Forelimb muscle (tissue), 1 donor: Measurements from ENCODE around the gene SELENOV. TPM values are rescaled to one million over a fixed set of nuclear protein-coding genes. Genes with fewer than 3 reads are reported as not detected.

Source experiments
- DNase-seq: peaks from one replicate; pipeline ENCODE4 v3.0.0-alpha.2; 2013; ENCODE audit warnings: low read depth
- polyA plus RNA-seq: library from polyadenylated mRNA; unstranded; fragments of 120-200 nt; gene quantifications from one replicate; pipeline ENCODE4 v1.2.1, GENCODE V29; 2013; ENCODE audit not compliant: insufficient read length

SELENOV gene
- polyA plus RNA-seq, 1 donor = not detected

DNA sequence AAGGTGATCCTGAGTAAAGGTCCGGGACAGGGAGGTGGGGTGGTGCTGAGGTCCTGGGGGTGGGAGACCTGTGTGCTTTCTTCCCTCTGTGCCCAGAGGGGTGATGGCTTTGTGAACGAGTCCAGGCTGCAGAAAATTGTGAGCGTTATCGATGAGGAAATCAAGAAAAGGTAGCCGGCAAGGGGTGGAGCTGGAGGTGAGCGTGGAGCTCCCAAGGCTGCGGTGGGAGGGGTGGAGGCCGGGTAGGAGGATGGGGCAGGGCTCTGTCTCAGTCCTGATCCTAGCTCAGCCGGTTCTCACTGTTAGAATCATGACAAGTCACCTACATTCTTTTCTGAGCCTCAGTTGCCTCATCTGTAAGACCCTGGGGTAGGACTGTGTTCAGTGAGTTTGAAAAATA lies 4.0 kb downstream of the SELENOV start:
- no peak for DNase-seq

- DNase-seq = no peak
Observed at GRCh38 chr19:39520541-39521484, 5.9 kb downstream of the SELENOV start.

DNA sequence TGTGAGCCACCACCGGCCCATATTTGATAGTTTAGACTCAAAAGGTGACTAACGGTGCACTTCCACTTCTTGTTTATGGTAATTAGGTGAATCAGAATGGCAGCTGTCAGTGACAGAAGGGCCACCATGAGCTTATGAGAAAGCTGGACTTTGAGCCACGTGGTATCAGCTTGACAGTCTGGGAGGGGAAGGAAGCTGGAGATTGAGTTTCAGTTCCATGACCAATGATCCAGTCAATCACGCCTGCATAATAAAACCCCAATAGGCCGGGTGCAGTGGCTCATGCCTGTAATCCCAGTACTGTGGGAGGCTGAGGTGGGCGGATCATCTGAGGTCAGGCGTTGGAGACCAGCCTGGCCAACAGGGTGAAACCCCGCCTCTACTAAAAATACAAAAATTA lies 9.6 kb downstream of the SELENOV start:
- DNase-seq = no peak

- no peak for DNase-seq
Observed at GRCh38 chr19:39525205-39525604, 10.3 kb downstream of the SELENOV start.

GRCh38 chr19:39531834-39532232 lies 16.9 kb downstream of the SELENOV start:
- DNase-seq = no peak

GRCh38 chr19:39532233-39533002 lies 17.5 kb downstream of the SELENOV start, which contains the start of gene EID2B:
TSS of gene EID2B (minus strand) at chr19:39532852. CDS start at chr19:39532802, 50 bp downstream.
- peak; percentile 98 for DNase-seq

- no peak for DNase-seq
Observed at GRCh38 chr19:39533003-39533512, 18.1 kb downstream of the SELENOV start.

- no peak for DNase-seq
Observed at GRCh38 chr19:39533791-39534190, 18.9 kb downstream of the SELENOV start.

- DNase-seq = no peak
Observed at GRCh38 chr19:39539165-39539517, 24.2 kb downstream of the SELENOV start.

GRCh38 chr19:39539518-39540332 lies 24.8 kb downstream of the SELENOV start, which contains the start of gene EID2:
TSS of gene EID2 (minus strand) at chr19:39540161. CDS start at chr19:39540079, 82 bp downstream.
- DNase-seq = peak; percentile 91

- DNase-seq = no peak
Observed at GRCh38 chr19:39540333-39540673, 25.4 kb downstream of the SELENOV start.

DNA sequence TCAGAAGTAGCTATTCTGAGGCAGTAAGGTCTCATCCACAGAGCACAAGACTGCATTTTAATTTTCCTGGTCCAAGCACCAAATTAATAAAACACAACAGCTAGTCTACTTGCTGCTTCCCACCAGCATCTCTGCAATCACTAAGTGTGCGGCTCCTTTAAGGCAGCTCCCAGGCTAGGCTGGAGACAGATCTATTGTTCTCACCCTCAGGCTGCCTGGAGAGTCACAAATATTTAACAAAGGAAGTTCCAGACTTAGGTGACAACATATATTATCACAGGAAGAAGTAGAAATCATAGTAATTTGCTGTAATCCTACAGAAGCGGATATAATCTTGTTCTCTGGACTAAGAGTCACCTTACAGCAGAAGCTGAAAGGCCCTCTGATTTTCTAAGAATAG lies 27.3 kb downstream of the SELENOV start:
- DNase-seq = no peak

DNA sequence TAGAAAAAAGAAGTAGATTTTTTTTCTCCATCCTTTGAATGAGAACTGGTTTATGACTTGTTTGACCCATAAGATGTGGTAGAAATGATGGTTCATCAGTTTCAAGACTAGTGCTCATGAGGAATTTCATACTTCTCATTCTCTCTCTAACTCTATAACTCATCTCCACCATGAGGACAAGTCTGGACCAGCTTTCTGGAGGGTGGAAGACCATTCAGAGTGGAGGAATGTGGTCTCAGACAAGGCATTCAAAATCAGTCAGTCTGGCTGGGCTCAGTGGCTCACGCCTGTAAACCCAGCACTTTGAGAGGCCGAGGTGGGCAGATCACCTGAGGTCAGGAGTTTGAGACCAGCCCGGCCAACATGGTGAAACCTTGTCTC lies 28.5 kb downstream of the SELENOV start:
- no peak for DNase-seq

DNA sequence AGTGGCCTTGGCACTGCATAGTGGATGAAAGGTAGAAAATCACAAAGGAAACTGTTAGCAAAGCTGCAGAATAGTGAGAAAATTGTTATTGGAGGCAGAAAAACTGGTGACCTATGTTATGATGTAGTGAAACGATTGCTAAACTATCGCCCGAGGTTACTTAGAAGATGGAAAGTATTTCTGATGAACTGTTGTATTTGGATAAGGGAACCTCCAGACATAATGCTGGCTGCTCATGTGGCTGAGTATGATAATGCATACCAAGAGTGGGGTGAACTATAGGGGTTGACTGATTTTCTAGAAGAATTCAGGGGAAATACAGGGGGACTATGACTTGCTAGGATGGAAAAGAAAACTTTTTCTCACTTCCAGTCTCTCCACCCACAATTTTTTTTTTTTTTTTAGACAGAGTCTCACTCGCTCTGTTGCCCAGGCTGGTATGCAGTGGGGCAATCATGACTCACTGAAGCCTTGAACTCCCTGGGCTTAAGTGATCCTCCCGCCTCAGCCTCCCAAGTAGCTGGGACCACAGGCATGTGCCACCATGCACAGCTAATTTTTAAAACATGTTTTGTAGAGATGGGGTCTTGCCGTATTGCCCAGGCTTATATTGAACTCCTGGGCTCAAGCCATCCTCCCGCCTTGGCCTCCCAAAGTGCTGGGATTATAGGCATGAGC lies 29.4 kb downstream of the SELENOV start:
- DNase-seq = no peak

DNA sequence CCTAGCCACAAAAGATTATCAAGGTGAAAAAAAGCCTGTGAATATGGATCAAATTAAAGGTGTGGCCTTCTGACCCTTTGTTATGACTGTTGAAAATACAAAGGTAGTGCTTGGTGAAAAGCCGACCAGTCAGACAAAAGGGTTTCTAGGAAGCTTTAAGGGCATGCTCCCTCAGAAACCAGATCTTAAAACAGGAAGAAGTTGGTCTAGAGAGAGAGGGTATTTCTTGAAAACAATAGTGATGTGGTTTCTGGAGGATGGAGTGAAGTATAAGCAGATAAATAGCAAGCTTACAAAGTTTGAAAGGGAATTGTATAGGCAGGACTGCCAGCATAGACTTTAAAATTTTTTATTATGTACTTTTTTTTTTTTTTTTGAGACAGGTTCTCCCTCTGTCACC lies 30.0 kb downstream of the SELENOV start:
- no peak for DNase-seq

- no peak for DNase-seq
Observed at GRCh38 chr19:39546599-39546998, 31.7 kb downstream of the SELENOV start.

DNA sequence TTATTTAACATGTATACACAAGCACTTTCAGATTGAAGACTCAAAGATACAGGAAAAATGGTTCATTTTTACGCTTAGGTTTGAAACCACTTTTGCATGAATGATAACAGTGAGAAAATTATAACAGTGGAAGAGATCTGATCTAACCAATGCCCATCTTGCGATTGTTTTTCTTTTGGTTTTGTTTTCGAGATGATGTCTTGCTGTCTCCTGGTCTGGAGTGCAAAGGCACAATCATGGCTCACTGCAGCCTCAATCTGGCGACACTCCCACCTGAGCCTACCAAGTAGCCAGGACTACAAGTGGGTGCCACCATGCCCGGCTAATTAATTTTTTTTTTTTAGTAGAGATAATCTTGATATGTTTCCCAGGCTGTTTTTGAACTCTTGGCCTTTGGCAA lies 35.3 kb downstream of the SELENOV start:
- DNase-seq = no peak

- DNase-seq = no peak
Observed at GRCh38 chr19:39553082-39553652, 38.2 kb downstream of the SELENOV start.

GRCh38 chr19:39554701-39555311 lies 39.9 kb downstream of the SELENOV start:
- DNase-seq = no peak

GRCh38 chr19:39555883-39556282 lies 40.9 kb downstream of the SELENOV start:
- no peak for DNase-seq
